NCI-H2227 treated with DMSO at 0.1 percent for 48 hours (cell line): Measurements from ENCODE around the gene CYP2D6.
"Not testable (repeated sequence)": the region's sequence is repeated elsewhere in the genome, so short reads cannot be mapped to it uniquely, and the experiment has no call there.

ENCODE experiments used
- DNase-seq: peaks from one replicate; lab custom pipeline; 2025; lab: John Stamatoyannopoulos, UW

The CYP2D6 gene

DNA sequence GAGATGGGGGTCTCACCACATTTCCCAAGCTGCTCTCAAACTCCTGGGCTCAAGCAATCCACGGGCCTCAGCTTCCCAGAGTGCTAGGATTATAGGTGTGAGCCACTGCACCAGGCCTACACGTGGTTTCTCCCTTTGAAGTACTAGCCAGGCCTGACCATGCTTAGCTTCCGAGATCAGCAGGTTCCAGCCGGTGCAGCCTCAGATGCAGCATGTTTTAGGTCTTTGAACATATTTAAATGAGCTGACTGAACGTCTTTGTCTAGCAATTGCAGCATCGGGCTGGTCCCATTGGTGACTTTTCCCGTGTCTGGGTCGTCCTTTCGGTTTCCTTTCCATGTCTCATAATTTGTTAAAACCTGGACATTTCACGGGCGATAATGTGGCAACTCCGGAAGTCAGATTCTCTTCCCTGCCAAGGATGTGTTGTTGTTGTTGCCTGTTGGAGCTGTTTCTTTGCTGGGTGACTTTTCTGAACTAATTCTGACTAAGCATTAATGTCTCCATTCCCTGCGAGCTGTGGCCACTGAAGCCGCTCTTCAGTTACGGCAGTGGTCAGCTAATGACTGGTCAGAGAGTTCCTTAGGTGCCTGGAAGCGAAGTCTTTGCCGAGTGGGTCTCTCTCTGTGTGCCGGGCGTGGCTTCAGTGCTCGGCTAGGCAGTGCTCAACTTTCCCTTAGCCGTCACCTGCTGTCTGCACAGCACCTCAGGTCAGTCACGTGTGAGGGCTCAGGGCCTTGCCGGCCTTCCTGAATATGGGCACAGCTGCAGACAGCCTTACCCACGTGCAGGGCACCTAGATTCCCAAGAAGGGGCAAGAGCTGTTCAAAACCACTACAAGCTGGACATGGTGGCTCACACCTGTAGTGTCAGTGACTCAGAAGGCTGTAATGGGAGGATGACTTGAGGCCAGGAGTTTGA is 3.8 kb upstream of the CYP2D6 start:
- DNase-seq: no peak

- DNase-seq: no peak
Measured at GRCh38 chr22:42132457-42132856, 1.8 kb upstream of the CYP2D6 start.

DNA sequence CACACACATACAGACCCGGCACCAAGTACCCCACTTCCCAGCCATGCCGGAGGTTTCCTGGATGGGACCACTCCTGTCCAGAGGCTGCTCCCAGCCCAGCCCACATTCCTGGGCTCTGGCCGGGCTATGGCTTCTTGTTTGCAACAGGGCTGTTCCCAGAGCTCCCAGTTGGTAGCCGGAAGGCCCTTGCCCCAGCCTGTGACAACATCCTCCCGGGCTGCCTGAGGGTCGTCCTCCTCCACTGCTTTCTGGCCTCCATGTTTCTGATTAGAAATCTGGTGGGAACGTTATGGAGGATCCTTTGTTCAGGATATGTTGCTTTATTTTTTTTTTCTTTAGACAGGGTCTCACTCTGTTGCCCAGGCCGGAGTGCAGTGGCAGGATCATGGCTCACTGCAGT is 952 bp upstream of the CYP2D6 start:
- no peak for DNase-seq

GRCh38 chr22:42130182-42130581 is 428 bp downstream of the CYP2D6 start:
- DNase-seq: not testable (repeated sequence)

DNA sequence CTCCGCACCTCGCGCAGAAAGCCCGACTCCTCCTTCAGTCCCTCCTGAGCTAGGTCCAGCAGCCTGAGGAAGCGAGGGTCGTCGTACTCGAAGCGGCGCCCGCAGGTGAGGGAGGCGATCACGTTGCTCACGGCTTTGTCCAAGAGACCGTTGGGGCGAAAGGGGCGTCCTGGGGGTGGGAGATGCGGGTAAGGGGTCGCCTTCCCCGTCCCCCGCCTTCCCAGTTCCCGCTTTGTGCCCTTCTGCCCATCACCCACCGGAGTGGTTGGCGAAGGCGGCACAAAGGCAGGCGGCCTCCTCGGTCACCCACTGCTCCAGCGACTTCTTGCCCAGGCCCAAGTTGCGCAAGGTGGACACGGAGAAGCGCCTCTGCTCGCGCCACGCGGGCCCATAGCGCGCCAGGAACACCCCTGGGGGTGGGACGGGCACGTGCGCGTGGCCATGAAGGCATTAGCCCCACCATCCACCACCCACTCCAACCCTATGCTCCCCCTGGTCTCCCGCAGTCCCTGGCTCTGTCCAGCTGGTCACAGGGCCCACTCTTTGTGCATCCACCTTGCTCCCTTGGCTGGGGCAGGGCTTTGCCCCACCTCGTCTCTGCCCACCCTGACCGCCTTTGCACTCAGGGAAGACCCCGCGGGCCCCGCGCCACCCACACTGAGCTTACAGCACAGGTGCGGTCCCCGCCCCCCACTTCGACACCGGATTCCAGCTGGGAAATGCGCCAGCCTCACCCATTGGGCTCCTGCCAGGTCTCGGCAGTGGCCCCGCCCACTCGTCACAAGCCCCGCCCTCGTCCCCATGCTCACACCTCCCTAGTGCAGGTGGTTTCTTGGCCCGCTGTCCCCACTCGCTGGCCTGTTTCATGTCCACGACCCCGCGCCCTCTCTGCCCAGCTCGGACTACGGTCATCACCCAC is 1.6 kb downstream of the CYP2D6 start:
- not testable (repeated sequence) for DNase-seq

DNA sequence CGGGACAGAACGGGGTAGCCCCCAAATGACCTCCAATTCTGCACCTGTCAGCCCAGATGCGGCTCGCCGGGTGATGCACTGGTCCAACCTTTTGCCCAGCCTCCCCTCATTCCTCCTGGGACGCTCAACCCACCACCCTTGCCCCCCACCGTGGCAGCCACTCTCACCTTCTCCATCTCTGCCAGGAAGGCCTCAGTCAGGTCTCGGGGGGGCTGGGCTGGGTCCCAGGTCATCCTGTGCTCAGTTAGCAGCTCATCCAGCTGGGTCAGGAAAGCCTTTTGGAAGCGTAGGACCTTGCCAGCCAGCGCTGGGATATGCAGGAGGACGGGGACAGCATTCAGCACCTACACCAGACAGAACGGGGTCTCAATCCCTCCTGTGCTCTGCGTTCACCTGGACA is 2.6 kb downstream of the CYP2D6 start:
- not testable (repeated sequence) for DNase-seq

GRCh38 chr22:42127606-42128005 is 3.0 kb downstream of the CYP2D6 start:
- no peak for DNase-seq

- DNase-seq: not testable (repeated sequence)
Measured at GRCh38 chr22:42123529-42123928, 7.1 kb downstream of the CYP2D6 start.

DNA sequence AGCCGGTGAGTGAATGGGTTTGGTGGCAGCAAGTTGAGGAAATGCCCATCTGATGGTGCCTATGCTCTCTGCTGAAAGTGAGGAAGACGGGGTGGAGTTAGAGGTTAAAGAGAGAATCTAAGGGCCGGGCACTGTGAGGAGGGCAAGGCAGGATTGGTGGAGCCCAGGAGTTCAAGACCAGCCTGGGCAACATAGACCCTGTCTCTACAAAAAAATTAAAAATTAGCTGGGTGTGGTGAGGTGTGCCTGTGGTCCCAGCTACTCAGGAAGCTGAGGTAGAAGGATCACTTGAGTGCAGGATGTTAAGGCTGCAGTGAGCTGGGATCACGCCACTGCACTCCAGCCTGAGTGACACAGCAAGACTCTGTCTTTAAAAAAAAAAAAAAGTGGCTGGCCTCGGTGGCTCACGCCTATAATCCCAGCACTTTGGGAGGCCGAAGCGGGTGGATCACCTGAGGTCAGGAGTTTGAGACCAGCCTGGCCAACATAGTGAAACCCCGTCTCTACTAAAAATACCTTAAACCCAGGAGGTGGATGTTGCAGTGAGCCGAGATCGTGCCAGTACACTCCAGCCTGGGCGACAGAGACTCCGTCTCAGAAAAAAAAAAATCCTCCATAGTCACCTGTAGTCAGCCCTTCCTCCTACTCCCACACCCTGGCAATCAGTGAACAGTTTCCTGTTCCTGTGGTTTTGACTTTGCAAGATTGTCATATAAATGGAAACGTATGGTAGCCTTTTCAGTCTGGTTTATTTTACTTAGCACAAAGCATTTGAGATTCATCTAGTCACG is 10.2 kb downstream of the CYP2D6 start:
- not testable (repeated sequence) for DNase-seq

GRCh38 chr22:42116848-42117424 is 13.7 kb downstream of the CYP2D6 start:
- no peak for DNase-seq

- DNase-seq: not testable (repeated sequence)
Measured at GRCh38 chr22:42115420-42115830, 15.2 kb downstream of the CYP2D6 start.

DNA sequence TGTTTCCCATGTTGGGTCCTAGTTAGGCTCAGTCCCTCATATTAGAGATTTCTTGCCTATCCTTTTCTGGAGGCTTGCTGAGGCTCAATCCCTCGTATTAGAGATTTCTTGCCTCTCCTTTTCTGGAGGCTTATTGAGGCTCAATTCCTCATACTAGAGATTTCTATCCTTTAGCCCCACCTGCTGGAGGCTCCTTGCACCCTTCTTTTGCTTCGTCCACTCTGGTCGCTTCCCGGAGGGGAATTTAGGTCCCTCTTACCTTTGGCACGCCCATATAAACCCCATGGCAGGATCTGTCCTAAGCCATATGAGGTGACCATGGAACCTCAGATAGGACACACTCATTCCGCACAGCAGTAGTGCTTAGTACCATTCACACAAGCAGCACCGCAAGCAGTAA is 15.9 kb downstream of the CYP2D6 start:
- no peak for DNase-seq

- DNase-seq: not testable (repeated sequence)
Measured at GRCh38 chr22:42112793-42113192, 17.8 kb downstream of the CYP2D6 start.

DNA sequence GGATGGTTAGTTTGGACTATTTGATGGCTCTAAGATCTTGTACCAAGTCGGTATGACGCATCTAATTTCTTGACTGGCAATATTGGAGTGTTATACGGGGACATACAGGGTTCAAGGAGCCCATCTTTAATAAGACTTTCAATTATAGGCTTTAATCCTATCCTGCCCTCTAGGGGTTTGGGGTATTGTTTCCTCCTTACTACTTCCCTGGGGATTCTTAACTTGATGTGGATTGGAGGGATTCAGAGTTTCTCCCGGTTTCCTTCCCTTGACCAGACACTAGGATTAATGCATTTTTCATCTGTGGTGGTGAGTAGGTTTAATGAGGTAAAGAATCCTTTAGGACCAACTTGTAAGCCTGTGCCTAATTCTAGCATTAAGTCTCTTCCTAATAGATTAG is 18.8 kb downstream of the CYP2D6 start:
- no peak for DNase-seq

DNA sequence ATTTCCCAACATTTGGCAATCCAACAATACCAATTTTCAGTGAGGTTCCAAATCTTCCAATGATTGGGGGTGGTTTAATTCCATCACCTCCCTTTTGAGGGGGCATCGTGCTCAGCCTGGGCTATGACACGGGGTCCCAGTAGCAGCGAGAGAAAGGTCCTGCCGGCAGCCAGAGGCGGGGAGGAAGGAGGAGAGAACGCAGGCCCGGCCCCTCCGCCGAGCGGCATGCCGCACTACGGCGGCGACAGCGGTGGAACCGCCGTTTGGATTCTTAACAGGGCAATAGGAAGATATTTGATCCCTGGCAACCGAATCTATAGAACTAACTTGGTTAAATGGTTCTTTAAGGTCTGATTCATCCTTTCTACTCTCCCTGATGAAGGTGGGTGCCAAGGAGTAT is 21.8 kb downstream of the CYP2D6 start:
- no peak for DNase-seq

- not testable (repeated sequence) for DNase-seq
Measured at GRCh38 chr22:42104332-42104860, 26.2 kb downstream of the CYP2D6 start.

- DNase-seq: no peak
Measured at GRCh38 chr22:42101199-42101598, 29.4 kb downstream of the CYP2D6 start.

DNA sequence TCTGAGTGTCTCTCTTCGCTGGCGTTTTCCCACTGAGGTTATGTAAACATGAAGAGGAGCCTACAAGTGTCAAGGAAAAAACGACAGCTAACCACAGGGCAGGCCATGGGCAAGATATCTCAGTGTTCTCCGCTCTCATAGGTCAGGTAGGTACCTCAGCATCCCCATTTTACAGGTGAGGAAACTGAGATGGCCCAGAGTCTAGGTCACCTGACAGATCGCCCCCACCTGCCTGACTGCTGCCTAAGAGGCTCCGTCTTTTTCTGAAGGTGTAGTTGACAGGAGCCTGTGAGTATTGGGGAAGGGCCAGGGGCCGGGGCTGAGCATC is 39.2 kb downstream of the CYP2D6 start:
- DNase-seq: no peak

DNA sequence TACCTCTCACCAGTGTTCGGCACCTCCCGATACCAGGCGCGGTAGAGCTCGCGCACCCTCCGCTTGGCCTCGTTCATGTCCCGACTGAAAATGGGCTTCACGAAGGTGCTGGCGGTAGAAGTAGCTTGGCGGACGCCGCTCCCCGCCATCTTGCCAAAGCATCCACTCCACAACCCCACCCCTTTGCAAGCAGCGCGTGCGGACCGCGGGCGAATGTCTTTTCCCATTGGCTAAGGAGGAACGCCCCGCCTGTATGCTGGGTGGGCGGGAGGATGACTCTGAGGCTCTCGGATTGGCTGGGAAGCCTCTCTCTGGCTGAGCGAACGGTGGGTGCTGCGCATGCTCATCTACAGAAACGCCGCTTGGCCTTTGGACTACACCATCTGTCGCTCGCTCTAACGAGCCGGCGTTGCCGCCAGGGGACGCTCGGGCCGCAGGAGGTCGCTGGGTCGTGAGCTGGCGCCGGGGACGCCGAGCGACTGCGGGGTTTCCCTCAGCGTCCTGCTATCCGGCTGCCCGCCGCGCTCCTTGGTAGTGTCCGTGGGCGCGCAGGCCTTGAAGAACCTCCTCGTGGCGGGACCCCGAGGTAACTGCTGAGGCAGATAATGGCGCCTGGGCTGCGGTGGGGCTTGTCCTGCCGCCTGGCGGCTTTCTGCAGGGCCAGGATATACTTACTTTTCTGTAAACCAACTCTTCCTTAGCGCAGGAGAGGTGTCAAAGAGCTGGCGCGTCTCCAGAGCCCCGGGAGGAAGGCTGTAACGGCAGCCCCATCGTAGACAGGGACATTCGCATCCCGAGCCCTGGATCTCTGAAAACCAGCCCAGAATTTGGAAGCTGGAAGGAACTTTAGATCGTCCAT is 39.8 kb downstream of the CYP2D6 start, which contains the start of gene NDUFA6:
Gene NDUFA6 (minus strand): TSS at position 177 of the 859 bp plus-strand sequence. CDS start 28 bp downstream, at position 149.
- DNase-seq: peak; percentile 94

- DNase-seq: no peak
Measured at GRCh38 chr22:42086051-42086450, 44.6 kb downstream of the CYP2D6 start.
